GM13977 (cell line): ENCODE results near the gene SOX5.
"Not testable (repeated sequence)": the region's sequence is repeated elsewhere in the genome, so short reads cannot be mapped to it uniquely, and the experiment has no call there.

Source experiments
- DNase-seq: peaks from one replicate; pipeline ENCODE4 v3.0.0; 2012; ENCODE audit warnings: low spot score
- CTCF ChIP-seq: IDR thresholded peaks from 2 replicates; pipeline ENCODE4 v1.5.1; 2012; ENCODE audit warnings: mild to moderate bottlenecking, control low read depth; ENCODE audit not compliant: insufficient read depth; ENCODE audit errors: extremely low read depth, missing control alignments
- in situ Hi-C: fragments of 300-500 bp; cut with MboI; formaldehyde crosslinking; loops from one replicate; pipeline ENCODE4 v1.12.0; 2022; ENCODE audit warnings: low sequenced_read_pairs, low pct_unique_long_range_greater_than_20kb, mixed read lengths, inconsistent platforms; ENCODE audit not compliant: unreplicated experiment

Gene SOX5

GRCh38 chr12:23885394-23885793 lies 64.1 kb downstream of the SOX5 start:
- DNase-seq: no peak
- in situ Hi-C loops: no loop called here
- TF ChIP-seq CTCF: no peak

DNA sequence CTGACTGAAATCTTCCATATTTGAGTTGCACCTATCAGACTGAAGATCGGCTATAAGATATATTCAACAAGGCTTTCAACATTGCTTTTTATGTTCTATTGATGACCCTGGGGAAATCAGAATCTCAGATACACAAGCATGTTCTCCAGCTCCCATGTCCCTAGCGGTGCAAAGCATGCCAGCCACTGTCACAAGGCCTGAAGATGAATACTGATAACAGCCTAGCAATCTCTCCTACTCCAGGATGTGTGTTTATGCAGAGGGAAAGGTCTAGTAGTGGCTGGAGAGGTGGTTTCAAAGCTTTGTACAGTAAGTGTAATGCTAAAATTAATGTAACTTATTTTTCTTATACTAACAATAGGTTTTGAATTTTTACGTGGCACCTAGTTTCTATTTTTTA lies 64.6 kb downstream of the SOX5 start:
- no peak for DNase-seq
- in situ Hi-C loops: no loop called here
- no peak for TF ChIP-seq CTCF

- no peak for DNase-seq
- in situ Hi-C loops: no loop called here
- TF ChIP-seq CTCF: no peak
Observed at GRCh38 chr12:23880988-23881387, 68.5 kb downstream of the SOX5 start.

DNA sequence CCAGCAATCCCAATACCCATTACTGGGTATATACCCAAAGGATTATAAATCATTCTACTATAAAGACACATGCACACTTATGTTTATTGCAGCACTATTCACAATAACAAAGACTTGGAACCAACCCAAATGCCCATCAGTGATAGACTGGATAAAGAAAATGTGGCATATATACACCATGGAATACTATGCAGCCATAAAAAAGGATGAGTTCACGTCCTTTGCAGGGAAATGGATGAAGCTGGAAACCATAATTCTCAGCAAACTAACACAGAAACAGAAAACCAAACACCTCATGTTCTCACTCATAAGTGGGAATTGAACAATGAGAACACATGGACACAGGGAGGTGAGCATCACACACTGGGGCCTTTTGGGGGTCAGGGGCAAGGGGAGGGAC lies 72.9 kb downstream of the SOX5 start:
- DNase-seq, in situ Hi-C loops: not testable (repeated sequence)

GRCh38 chr12:23867794-23868193 lies 81.7 kb downstream of the SOX5 start:
- DNase-seq: no peak
- in situ Hi-C loops: no loop called here
- no peak for TF ChIP-seq CTCF

DNA sequence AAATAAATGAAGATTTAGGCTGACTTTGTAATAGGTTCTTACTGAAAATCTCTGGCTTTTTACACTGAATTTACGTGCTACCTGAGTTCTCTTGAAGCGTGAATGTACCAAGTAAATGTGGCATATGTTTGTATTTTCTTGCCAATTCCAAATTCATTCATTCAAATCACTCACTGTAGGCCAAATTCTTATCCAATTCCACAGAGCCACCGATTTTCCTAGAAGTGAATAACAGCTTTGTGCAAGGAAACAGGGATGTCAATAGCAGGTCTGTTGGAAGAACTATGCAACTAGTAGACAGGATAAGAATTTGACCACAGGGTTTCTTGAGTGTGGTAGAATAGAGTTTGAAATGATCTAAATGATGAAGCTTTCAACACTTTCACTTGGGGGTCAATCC lies 86.8 kb downstream of the SOX5 start:
- in situ Hi-C loops: no loop called here
- TF ChIP-seq CTCF: no peak
- no peak for DNase-seq

GRCh38 chr12:23860019-23860418 lies 89.5 kb downstream of the SOX5 start:
- in situ Hi-C loops: no loop called here
- no peak for DNase-seq
- TF ChIP-seq CTCF: no peak
